Esophagus (tissue), 2 donors: Measurements from ENCODE around the gene TBPL1. TPM values are rescaled to one million over a fixed set of nuclear protein-coding genes. Genes with fewer than 3 reads are reported as not detected.
"Not testable (repeated sequence)": the region's sequence is repeated elsewhere in the genome, so short reads cannot be mapped to it uniquely, and the experiment has no call there.

ENCODE experiments used
- H3K27ac ChIP-seq, 2 donors: one replicate each; pipeline ENCODE4 v1.5.1; 2013; ENCODE audit warnings: low read depth in 2 of 2, mild to moderate bottlenecking in 2 of 2, inconsistent platforms in 1 of 2, low read length in 1 of 2, moderate library complexity in 1 of 2
- H3K27me3 ChIP-seq, 2 donors: one replicate each; pipeline ENCODE4 v1.6.1; 2013; ENCODE audit warnings: low read length in 2 of 2, control low read depth in 1 of 2, mild to moderate bottlenecking in 1 of 2; ENCODE audit not compliant: insufficient read depth in 2 of 2, control insufficient read depth in 1 of 2
- H3K36me3 ChIP-seq, 2 donors: one replicate each; pipeline ENCODE4 v1.6.1; 2013; ENCODE audit warnings: low read length in 1 of 2; ENCODE audit not compliant: control insufficient read depth in 2 of 2, insufficient read depth in 2 of 2
- H3K4me1 ChIP-seq, 2 donors: one replicate each; pipeline ENCODE4 v1.6.1; 2013; ENCODE audit warnings: low read length in 1 of 2; ENCODE audit not compliant: control insufficient read depth in 2 of 2, insufficient read depth in 2 of 2
- H3K4me3 ChIP-seq, 2 donors: one replicate each; pipeline ENCODE4 v1.5.1; 2013; ENCODE audit warnings: low read length in 2 of 2, mild to moderate bottlenecking in 2 of 2, low read depth in 1 of 2, moderate library complexity in 1 of 2
- H3K9me3 ChIP-seq, 2 donors: one replicate each; pipeline ENCODE4 v1.6.1; 2013; ENCODE audit warnings: mild to moderate bottlenecking in 2 of 2, low read depth in 1 of 2, low read length in 1 of 2, moderate library complexity in 1 of 2; ENCODE audit not compliant: control insufficient read depth in 2 of 2, insufficient read depth in 1 of 2
- WGBS, 2 donors: extraction: QIAGEN DNeasy Blood & Tissue Kit; methylation state at CpG; one replicate each; pipeline ENCODE4 v1.1.7; 2013; 5-methylcytosine and 5-hydroxymethylcytosine counted together
- polyA plus RNA-seq, 2 donors: library from polyadenylated mRNA; stranded (reverse); fragments of 200-250 nt; gene quantifications; one replicate each; pipeline ENCODE4 v1.2.3, GENCODE V29; 2013
- donor health status: healthy with polysubstance abuse.
- donor health status: Bipolar disorder and iron deficiency.

TBPL1 gene
- polyA plus RNA-seq, 2 donors: 13.1 to 16.1 TPM

- not testable (repeated sequence) for H3K27ac ChIP-seq, H3K27me3 ChIP-seq, H3K4me1 ChIP-seq, H3K4me3 ChIP-seq, H3K36me3 ChIP-seq, H3K9me3 ChIP-seq
- 75 to 83% methylated on average over 6 of the region's 6 CpGs for WGBS, 2 donors
Measured at GRCh38 chr6:133931221-133931620, 21.8 kb upstream of the TBPL1 start.

- H3K4me3 ChIP-seq, H3K9me3 ChIP-seq, H3K4me1 ChIP-seq, H3K27ac ChIP-seq, H3K27me3 ChIP-seq, H3K36me3 ChIP-seq: not testable (repeated sequence)
- WGBS, 2 donors: 84 to 94% methylated on average over 3 of the region's 3 CpGs
Measured at GRCh38 chr6:133936352-133936751, 16.7 kb upstream of the TBPL1 start.

- no peaks in the 10 kb centered on the region for H3K9me3 ChIP-seq
- H3K4me3 ChIP-seq: no peak overlapping the region
- H3K27ac ChIP-seq: no peak overlapping the region
- no peaks in the 10 kb centered on the region for H3K27me3 ChIP-seq
- no peaks in the 10 kb centered on the region for H3K36me3 ChIP-seq
- no peaks in the 10 kb centered on the region for H3K4me1 ChIP-seq
Measured at GRCh38 chr6:133937909-133938308, 15.1 kb upstream of the TBPL1 start.

- no peaks in the 10 kb centered on the region for H3K27me3 ChIP-seq
- no peak overlapping the region for H3K27ac ChIP-seq
- H3K4me1 ChIP-seq: no peaks in the 10 kb centered on the region
- no peaks in the 10 kb centered on the region for H3K9me3 ChIP-seq
- WGBS, 2 donors: 92 to 94% methylated on average over 1 of the region's 1 CpG
- H3K4me3 ChIP-seq: no peak overlapping the region
- H3K36me3 ChIP-seq: no peaks in the 10 kb centered on the region
Measured at GRCh38 chr6:133938533-133938932, 14.5 kb upstream of the TBPL1 start.

GRCh38 chr6:133939778-133940667 lies 13.0 kb upstream of the TBPL1 start:
- H3K9me3 ChIP-seq: no peaks in the 10 kb centered on the region
- no peaks in the 10 kb centered on the region for H3K36me3 ChIP-seq
- no peak overlapping the region for H3K4me3 ChIP-seq
- 63 to 70% methylated on average over 8 of the region's 8 CpGs for WGBS, 2 donors
- H3K27ac ChIP-seq: no peak overlapping the region
- no peaks in the 10 kb centered on the region for H3K27me3 ChIP-seq
- no peaks in the 10 kb centered on the region for H3K4me1 ChIP-seq

GRCh38 chr6:133945158-133945557 lies 7.9 kb upstream of the TBPL1 start:
- Histone ChIP-seq H3K9me3 (no peaks in the 10 kb centered on the region), H3K4me3 (no peak overlapping the region)
- WGBS, 2 donors: 72 to 78% methylated on average over 3 of the region's 3 CpGs

GRCh38 chr6:133947302-133947900 lies 5.6 kb upstream of the TBPL1 start:
- Histone ChIP-seq H3K9me3 (no peaks in the 10 kb centered on the region), H3K27ac (no peak overlapping the region), H3K36me3 (no peaks in the 10 kb centered on the region), H3K4me1 (no peaks in the 10 kb centered on the region), H3K4me3 (no peak overlapping the region), H3K27me3 (no peaks in the 10 kb centered on the region)
- 48 to 63% methylated on average over 1 of the region's 1 CpG for WGBS, 2 donors

More at GRCh38 chr6:133945158-133945557, 7.9 kb upstream of the TBPL1 start:
- no peak overlapping the region for H3K27ac ChIP-seq
- H3K36me3 ChIP-seq: no peaks in the 10 kb centered on the region
- H3K4me1 ChIP-seq: no peaks in the 10 kb centered on the region
- no peaks in the 10 kb centered on the region for H3K27me3 ChIP-seq

GRCh38 chr6:133948472-133948871 lies 4.6 kb upstream of the TBPL1 start:
- Histone ChIP-seq H3K9me3 (no peaks in the 10 kb centered on the region), H3K27ac (no peak overlapping the region), H3K36me3 (no peaks in the 10 kb centered on the region), H3K4me1 (no peaks in the 10 kb centered on the region), H3K27me3 (no peaks in the 10 kb centered on the region), H3K4me3 (no peak overlapping the region)
- 88 to 93% methylated on average over 1 to 2 of the region's 2 CpGs for WGBS, 2 donors

- 77% methylated on average over 4 of the region's 4 CpGs for WGBS, 2 donors
- peak overlapping the region in 1 of 2 donors; percentile 89 for H3K4me3 ChIP-seq
Measured at GRCh38 chr6:133951227-133951626, 1.8 kb upstream of the TBPL1 start.

More at GRCh38 chr6:133951227-133951626, 1.8 kb upstream of the TBPL1 start:
- no peaks in the 10 kb centered on the region for H3K36me3 ChIP-seq
- H3K27me3 ChIP-seq: no peaks in the 10 kb centered on the region
- H3K9me3 ChIP-seq: no peaks in the 10 kb centered on the region
- no peaks in the 10 kb centered on the region for H3K4me1 ChIP-seq
- H3K27ac ChIP-seq: peak overlapping the region in 1 of 2 donors; percentile 89
